KBM-7 (cell line): ENCODE results near the gene CD247.

Source experiments
- DNase-seq: peaks from one replicate; pipeline ENCODE4 v3.0.0-alpha.2; 2015
- in situ Hi-C: fragments of 300-500 bp; cut with MboI; formaldehyde crosslinking; loops from 2 replicates; pipeline ENCODE4 v1.14.3; 2020; ENCODE audit warnings: low sequenced_read_pairs, low pct_unique_long_range_greater_than_20kb, mixed read lengths

Gene CD247

GRCh38 chr1:167447521-167448136 is 70.7 kb downstream of the CD247 start:
- peak; percentile 83 for DNase-seq
- in situ Hi-C loops = no loop called here

GRCh38 chr1:167446966-167447365 is 71.4 kb downstream of the CD247 start:
- in situ Hi-C loops = no loop called here
- no peak for DNase-seq

- no peak for DNase-seq
- in situ Hi-C loops = no loop called here
Measured at GRCh38 chr1:167443757-167444156, 74.6 kb downstream of the CD247 start.

- in situ Hi-C loops = no loop called here
- no peak for DNase-seq
Measured at GRCh38 chr1:167442854-167443565, 75.3 kb downstream of the CD247 start.

- DNase-seq = peak; percentile 89
- in situ Hi-C loops = no loop called here
Measured at GRCh38 chr1:167442142-167442848, 76.0 kb downstream of the CD247 start.

- in situ Hi-C loops = no loop called here
- DNase-seq = no peak
Measured at GRCh38 chr1:167441222-167441621, 77.1 kb downstream of the CD247 start.

GRCh38 chr1:167440776-167441175 is 77.6 kb downstream of the CD247 start:
- DNase-seq = no peak
- in situ Hi-C loops = no loop called here

- in situ Hi-C loops = no loop called here
- no peak for DNase-seq
Measured at GRCh38 chr1:167440345-167440744, 78.0 kb downstream of the CD247 start.

GRCh38 chr1:167439301-167439988 is 78.9 kb downstream of the CD247 start:
- in situ Hi-C loops = no loop called here
- DNase-seq = no peak

- in situ Hi-C loops = no loop called here
- DNase-seq = no peak
Measured at GRCh38 chr1:167438171-167439138, 79.9 kb downstream of the CD247 start.

GRCh38 chr1:167435484-167435883 is 82.8 kb downstream of the CD247 start:
- in situ Hi-C loops = no loop called here
- no peak for DNase-seq

- no peak for DNase-seq
- in situ Hi-C loops = no loop called here
Measured at GRCh38 chr1:167434306-167434705, 84.0 kb downstream of the CD247 start.

GRCh38 chr1:167433884-167434283 is 84.4 kb downstream of the CD247 start:
- DNase-seq = no peak
- in situ Hi-C loops = no loop called here

GRCh38 chr1:167432780-167433179 is 85.5 kb downstream of the CD247 start:
- no peak for DNase-seq
- in situ Hi-C loops = no loop called here

- no peak for DNase-seq
- in situ Hi-C loops = no loop called here
Measured at GRCh38 chr1:167431909-167432650, 86.2 kb downstream of the CD247 start.

GRCh38 chr1:167431261-167431908 is 86.9 kb downstream of the CD247 start:
- in situ Hi-C loops = no loop called here

GRCh38 chr1:167430849-167431242 is 87.5 kb downstream of the CD247 start:
- no peak for DNase-seq
- in situ Hi-C loops = no loop called here

More at GRCh38 chr1:167431261-167431908, 86.9 kb downstream of the CD247 start:
- no peak for DNase-seq
